ENCODE measurements around the gene UCKL1.

DNA sequence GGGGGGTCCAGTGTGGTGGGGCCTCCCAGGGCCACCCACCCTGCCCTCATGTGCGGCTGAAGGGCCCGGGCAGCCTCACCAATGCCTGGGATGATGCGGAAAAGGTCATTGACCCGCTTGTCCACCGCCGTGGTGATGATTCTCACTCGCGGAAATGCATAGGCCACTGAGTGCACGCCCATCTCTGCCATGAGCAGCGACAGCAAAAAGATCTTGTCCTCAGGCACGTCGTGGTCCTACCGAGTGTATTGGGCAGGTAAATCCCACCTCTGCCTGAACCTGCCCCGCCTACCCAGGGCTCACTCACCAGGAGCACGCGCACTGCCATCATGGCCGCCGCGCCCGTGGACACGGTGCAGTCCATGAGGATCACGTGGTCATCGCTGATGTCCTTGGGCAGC, 16.1 kb downstream of the UCKL1 start:
- no peak for TF ChIP-seq CTCF (IDR thresholded peaks at IDR 0.05)
- no peak for TF ChIP-seq POLR2A (IDR thresholded peaks at IDR 0.05)
